OCI-LY1 (cell line): ENCODE measurements around the gene DYNC2I2.

Experiments
- H2AFZ ChIP-seq: fragments of 200-600 bp; sonication (generic), shearing (Covaris generic); 2 replicates; pipeline ENCODE4 v1.6.0; 2014; ENCODE audit warnings: antibody characterized with exemption, mild to moderate bottlenecking, low read length
- H3F3A ChIP-seq: fragments of 200-600 bp; sonication (generic), shearing (Covaris generic); 2 replicates; pipeline ENCODE4 v1.6.0; 2014; ENCODE audit warnings: mild to moderate bottlenecking, antibody characterized with exemption, low read length, moderate library complexity; ENCODE audit not compliant: insufficient read depth
- H3K27ac ChIP-seq: fragments of 200-600 bp; sonication (generic); 2 replicates; pipeline ENCODE4 v1.5.1; 2014; ENCODE audit warnings: low read length, mixed run types, mild to moderate bottlenecking, low read depth; ENCODE audit not compliant: poor library complexity, severe bottlenecking
- H3K27me3 ChIP-seq: fragments of 200-600 bp; sonication (generic); 2 replicates; pipeline ENCODE4 v1.6.0; 2014; ENCODE audit warnings: antibody characterized with exemption, mild to moderate bottlenecking, low read length, moderate library complexity; ENCODE audit not compliant: insufficient read depth
- H3K36me3 ChIP-seq: fragments of 200-600 bp; sonication (generic); 2 replicates; pipeline ENCODE4 v1.6.1; 2014; ENCODE audit warnings: mild to moderate bottlenecking, antibody characterized with exemption, low read length, moderate library complexity, mixed read lengths; ENCODE audit not compliant: insufficient read depth
- H3K4me1 ChIP-seq: fragments of 200-600 bp; sonication (generic); 2 replicates; pipeline ENCODE4 v1.5.1; 2014; ENCODE audit warnings: mild to moderate bottlenecking, low read length, moderate library complexity; ENCODE audit not compliant: insufficient read depth, severe bottlenecking
- H3K4me2 ChIP-seq: fragments of 200-600 bp; sonication (generic), shearing (Covaris generic); 2 replicates; pipeline ENCODE4 v1.6.1; 2014; ENCODE audit warnings: low read length
- H3K4me3 ChIP-seq: fragments of 200-600 bp; sonication (generic); 2 replicates; pipeline ENCODE4 v1.5.1; 2014; ENCODE audit warnings: low read length, low read depth, mild to moderate bottlenecking, mixed read lengths; ENCODE audit not compliant: poor library complexity, severe bottlenecking
- H3K79me2 ChIP-seq: fragments of 200-600 bp; shearing (Covaris generic); 2 replicates; pipeline ENCODE4 v1.6.1; 2016; ENCODE audit warnings: mixed run types, low read length, mixed read lengths; ENCODE audit not compliant: insufficient read depth
- H3K9ac ChIP-seq: fragments of 200-600 bp; sonication (generic), shearing (Covaris generic); 2 replicates; pipeline ENCODE4 v1.6.1; 2014; ENCODE audit warnings: mild to moderate bottlenecking, low read length, mixed read lengths
- H3K9me2 ChIP-seq: fragments of 200-600 bp; sonication (generic), shearing (Covaris generic); 2 replicates; pipeline ENCODE4 v1.6.1; 2014; ENCODE audit warnings: low read depth, mild to moderate bottlenecking, low read length, mixed read lengths
- H3K9me3 ChIP-seq: fragments of 200-600 bp; shearing (Covaris generic); 2 replicates; pipeline ENCODE4 v1.6.1; 2014; ENCODE audit warnings: low read length, mixed read lengths
- H4K20me1 ChIP-seq: fragments of 200-600 bp; sonication (generic), shearing (Covaris generic); 2 replicates; pipeline ENCODE4 v1.6.0; 2016; ENCODE audit warnings: mild to moderate bottlenecking, low read length; ENCODE audit not compliant: insufficient read depth
- EZH2 ChIP-seq: fragments of 200-600 bp; sonication (generic), shearing (Covaris generic); IDR thresholded peaks from 2 replicates; pipeline ENCODE4 v1.8.0; 2017; ENCODE audit warnings: borderline replicate concordance, mixed run types, mild to moderate bottlenecking, antibody characterized with exemption, low read length, moderate library complexity, mixed read lengths
- TF ChIP-seq, protein P1 (sequence below): fragments of 200-600 bp; sonication (generic), shearing (Covaris generic); IDR thresholded peaks from 2 replicates; pipeline ENCODE4 v1.5.1; 2017; ENCODE audit warnings: mild to moderate bottlenecking, antibody characterized with exemption, low read length, moderate library complexity, mixed read lengths

The DYNC2I2 gene

DNA sequence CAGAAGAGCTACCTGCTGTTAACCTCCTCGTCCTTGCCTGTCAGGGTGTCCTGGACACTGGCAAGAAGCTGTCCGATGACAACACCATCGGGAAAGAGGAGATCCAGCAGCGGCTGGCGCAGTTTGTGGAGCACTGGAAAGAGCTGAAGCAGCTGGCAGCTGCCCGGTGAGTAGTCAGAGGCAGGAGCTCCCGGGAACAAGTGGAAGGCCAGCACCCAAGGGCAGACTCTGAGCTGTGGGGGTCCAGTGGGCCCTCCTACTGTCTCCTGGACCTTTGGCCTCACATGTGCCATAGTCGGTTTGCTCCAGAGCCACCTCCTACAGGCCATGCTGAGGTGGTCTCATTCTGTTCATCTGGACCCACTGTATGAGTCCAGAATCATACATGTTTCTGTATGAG is 38.7 kb downstream of the DYNC2I2 start:
- H3K4me3 ChIP-seq: no peak overlapping the region
- H3K27me3 ChIP-seq: no peaks in the 10 kb centered on the region
- H3K36me3 ChIP-seq: peaks cover 79% of the 10 kb centered on the region
- no peaks in the 10 kb centered on the region for H4K20me1 ChIP-seq
- H3K79me2 ChIP-seq: no peaks in the 10 kb centered on the region
- no peak overlapping the region for H3K27ac ChIP-seq
- H3K9me3 ChIP-seq: no peaks in the 10 kb centered on the region
- no peak overlapping the region for H2AFZ ChIP-seq
- H3F3A ChIP-seq: no peaks in the 10 kb centered on the region
- TF ChIP-seq EZH2: no peak
- TF ChIP-seq, protein P1, sequence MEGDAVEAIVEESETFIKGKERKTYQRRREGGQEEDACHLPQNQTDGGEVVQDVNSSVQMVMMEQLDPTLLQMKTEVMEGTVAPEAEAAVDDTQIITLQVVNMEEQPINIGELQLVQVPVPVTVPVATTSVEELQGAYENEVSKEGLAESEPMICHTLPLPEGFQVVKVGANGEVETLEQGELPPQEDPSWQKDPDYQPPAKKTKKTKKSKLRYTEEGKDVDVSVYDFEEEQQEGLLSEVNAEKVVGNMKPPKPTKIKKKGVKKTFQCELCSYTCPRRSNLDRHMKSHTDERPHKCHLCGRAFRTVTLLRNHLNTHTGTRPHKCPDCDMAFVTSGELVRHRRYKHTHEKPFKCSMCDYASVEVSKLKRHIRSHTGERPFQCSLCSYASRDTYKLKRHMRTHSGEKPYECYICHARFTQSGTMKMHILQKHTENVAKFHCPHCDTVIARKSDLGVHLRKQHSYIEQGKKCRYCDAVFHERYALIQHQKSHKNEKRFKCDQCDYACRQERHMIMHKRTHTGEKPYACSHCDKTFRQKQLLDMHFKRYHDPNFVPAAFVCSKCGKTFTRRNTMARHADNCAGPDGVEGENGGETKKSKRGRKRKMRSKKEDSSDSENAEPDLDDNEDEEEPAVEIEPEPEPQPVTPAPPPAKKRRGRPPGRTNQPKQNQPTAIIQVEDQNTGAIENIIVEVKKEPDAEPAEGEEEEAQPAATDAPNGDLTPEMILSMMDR: no peak
- no peaks in the 10 kb centered on the region for H3K4me1 ChIP-seq
- no peak overlapping the region for H3K4me2 ChIP-seq
- H3K9me2 ChIP-seq: no peaks in the 10 kb centered on the region
- no peak overlapping the region for H3K9ac ChIP-seq

DNA sequence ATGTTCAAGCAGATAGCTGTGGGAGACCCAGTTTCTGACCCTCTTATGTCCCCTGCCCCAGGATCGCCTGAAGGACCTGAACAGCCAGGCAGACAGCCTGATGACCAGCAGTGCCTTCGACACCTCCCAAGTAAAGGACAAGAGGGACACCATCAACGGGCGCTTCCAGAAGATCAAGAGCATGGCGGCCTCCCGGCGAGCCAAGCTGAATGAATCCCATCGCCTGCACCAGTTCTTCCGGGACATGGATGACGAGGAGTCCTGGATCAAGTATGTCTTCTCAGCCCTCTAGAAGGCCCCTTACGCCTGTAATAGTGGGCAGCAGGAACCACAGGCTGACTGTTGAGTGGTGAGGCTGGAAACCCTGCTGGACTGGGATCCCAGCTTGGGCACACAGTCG is 41.1 kb downstream of the DYNC2I2 start:
- Histone ChIP-seq H3K79me2 (no peaks in the 10 kb centered on the region), H3K36me3 (peaks cover 83% of the 10 kb centered on the region), H3K9me2 (no peaks in the 10 kb centered on the region), H3K27me3 (no peaks in the 10 kb centered on the region), H3K9me3 (no peaks in the 10 kb centered on the region), H3K4me2 (no peak overlapping the region), H3K9ac (no peak overlapping the region), H3K4me3 (no peak overlapping the region), H3F3A (no peaks in the 10 kb centered on the region), H3K27ac (no peak overlapping the region), H2AFZ (no peak overlapping the region), H3K4me1 (no peaks in the 10 kb centered on the region), H4K20me1 (no peaks in the 10 kb centered on the region)
- TF ChIP-seq, protein P1: no peak
- TF ChIP-seq EZH2: no peak

DNA sequence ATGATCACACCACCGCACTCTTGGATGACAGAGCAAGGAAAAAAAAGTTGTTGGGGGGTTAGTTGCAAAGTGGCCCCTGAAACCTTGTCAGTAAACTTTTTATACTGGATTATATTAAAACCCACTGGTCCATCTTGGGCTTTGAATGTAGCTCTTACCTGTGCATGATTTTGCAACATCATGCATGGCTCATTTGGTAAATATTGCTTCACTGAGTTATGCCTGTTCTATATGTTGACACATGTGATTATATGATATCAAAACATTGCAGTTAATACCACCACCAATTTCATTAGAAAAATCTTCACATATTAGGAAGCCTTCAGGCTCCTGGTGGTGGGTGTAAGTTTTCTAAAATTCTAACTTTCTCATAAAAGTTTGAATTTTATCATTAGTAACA is 41.9 kb downstream of the DYNC2I2 start:
- no peaks in the 10 kb centered on the region for H3K9me3 ChIP-seq
- no peaks in the 10 kb centered on the region for H3K9me2 ChIP-seq
- peaks cover 83% of the 10 kb centered on the region for H3K36me3 ChIP-seq
- H3K4me3 ChIP-seq: no peak overlapping the region
- no peaks in the 10 kb centered on the region for H4K20me1 ChIP-seq
- H3K9ac ChIP-seq: no peak overlapping the region
- H2AFZ ChIP-seq: no peak overlapping the region
- H3K4me2 ChIP-seq: no peak overlapping the region
- H3K79me2 ChIP-seq: no peaks in the 10 kb centered on the region
- H3K27me3 ChIP-seq: no peaks in the 10 kb centered on the region
- H3F3A ChIP-seq: no peaks in the 10 kb centered on the region
- no peak for TF ChIP-seq EZH2
- TF ChIP-seq, protein P1: no peak
- no peaks in the 10 kb centered on the region for H3K4me1 ChIP-seq
- H3K27ac ChIP-seq: no peak overlapping the region
